Tibial artery (tissue), 4 donors: Measurements from ENCODE around the gene MYOM1.
A peak's percentile ranks its signal among the peaks of the same experiment; 100 is the strongest.

Source experiments
- DNase-seq, 2 donors: peaks; one replicate each; pipeline ENCODE4 v3.0.0-alpha.2; 2019
- H3K27ac ChIP-seq, 2 donors: fragments of 200-600 bp; sonication (generic) in 1 of 2; 1 replicate in 1 of 2; 2 replicates in 1 of 2; pipeline ENCODE4 v1.5.1; 2018 to 2019; ENCODE audit warnings: mild to moderate bottlenecking in 1 of 2
- H3K27me3 ChIP-seq, 2 donors: fragments of 200-600 bp; sonication (generic) in 1 of 2; one replicate each; pipeline versions ENCODE4 v1.5.1 to v1.6.0; 2016 to 2019
- H3K36me3 ChIP-seq, 3 donors: fragments of 200-600 bp; sonication (generic) in 2 of 3; one replicate each; pipeline ENCODE4 v1.5.1; 2016 to 2019; ENCODE audit warnings: mild to moderate bottlenecking in 2 of 3
- H3K4me1 ChIP-seq, 4 donors: fragments of 200-600 bp; sonication (generic) in 2 of 4; 1 replicate in 3 of 4; 2 replicates in 1 of 4; pipeline ENCODE4 v1.5.1; 2016 to 2019
- H3K4me3 ChIP-seq, 2 donors: fragments of 200-600 bp; sonication (generic) in 1 of 2; 1 replicate in 1 of 2; 2 replicates in 1 of 2; pipeline ENCODE4 v1.5.1; 2018 to 2019; ENCODE audit warnings: mild to moderate bottlenecking in 2 of 2
- H3K9me3 ChIP-seq, 3 donors: fragments of 200-600 bp; sonication (generic) in 1 of 3; one replicate each; pipeline ENCODE4 v1.5.1; 2016 to 2019
- intact Hi-C: fragments of 100-400 bp; cut with DNase I; formaldehyde crosslinking; loops from one replicate; pipeline ENCODE4 v1.15.0; 2023; ENCODE audit warnings: low total_unique reads
- TF ChIP-seq, protein P1 (sequence below), 2 experiments: fragments of 200-600 bp in 1 of 2; fragments of 450-650 bp in 1 of 2; IDR thresholded peaks; one replicate each; pipeline ENCODE4 v1.5.1; 2017 to 2019; ENCODE audit warnings: antibody characterized with exemption in 2 of 2, mild to moderate bottlenecking in 1 of 2, moderate library complexity in 1 of 2

Gene MYOM1

GRCh38 chr18:3092727-3093126, 127.0 kb downstream of the MYOM1 start:
- TF ChIP-seq, protein P1, sequence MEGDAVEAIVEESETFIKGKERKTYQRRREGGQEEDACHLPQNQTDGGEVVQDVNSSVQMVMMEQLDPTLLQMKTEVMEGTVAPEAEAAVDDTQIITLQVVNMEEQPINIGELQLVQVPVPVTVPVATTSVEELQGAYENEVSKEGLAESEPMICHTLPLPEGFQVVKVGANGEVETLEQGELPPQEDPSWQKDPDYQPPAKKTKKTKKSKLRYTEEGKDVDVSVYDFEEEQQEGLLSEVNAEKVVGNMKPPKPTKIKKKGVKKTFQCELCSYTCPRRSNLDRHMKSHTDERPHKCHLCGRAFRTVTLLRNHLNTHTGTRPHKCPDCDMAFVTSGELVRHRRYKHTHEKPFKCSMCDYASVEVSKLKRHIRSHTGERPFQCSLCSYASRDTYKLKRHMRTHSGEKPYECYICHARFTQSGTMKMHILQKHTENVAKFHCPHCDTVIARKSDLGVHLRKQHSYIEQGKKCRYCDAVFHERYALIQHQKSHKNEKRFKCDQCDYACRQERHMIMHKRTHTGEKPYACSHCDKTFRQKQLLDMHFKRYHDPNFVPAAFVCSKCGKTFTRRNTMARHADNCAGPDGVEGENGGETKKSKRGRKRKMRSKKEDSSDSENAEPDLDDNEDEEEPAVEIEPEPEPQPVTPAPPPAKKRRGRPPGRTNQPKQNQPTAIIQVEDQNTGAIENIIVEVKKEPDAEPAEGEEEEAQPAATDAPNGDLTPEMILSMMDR (IDR thresholded peaks at IDR 0.05) = no peak
- intact Hi-C loops = loop anchor here (10.0 kb wide), 1 partner anchor 152 kb away; the partner anchor contains the start of gene MYL12A
- Histone ChIP-seq H3K27ac (peak overlapping the region; percentile 47 to 67), H3K4me1 (peaks cover 0 to 48% (median 22%) of the 10 kb centered on the region in 4 donors), H3K9me3 (no peaks in the 10 kb centered on the region), H3K36me3 (peaks cover 12 to 23% (median 21%) of the 10 kb centered on the region in 3 donors), H3K4me3 (no peak overlapping the region), H3K27me3 (no peaks in the 10 kb centered on the region)
- no peak for DNase-seq

- Histone ChIP-seq H3K36me3 (peaks cover 17 to 39% (median 26%) of the 10 kb centered on the region in 3 donors), H3K4me1 (peaks cover 0 to 20% (median 11%) of the 10 kb centered on the region in 4 donors), H3K4me3 (no peak overlapping the region), H3K9me3 (no peaks in the 10 kb centered on the region), H3K27ac (no peak overlapping the region), H3K27me3 (no peaks in the 10 kb centered on the region)
- DNase-seq = no peak
- intact Hi-C loops = no loop called here
- TF ChIP-seq, protein P1 (IDR thresholded peaks at IDR 0.05) = no peak
Measured at GRCh38 chr18:3089579-3089978, 130.2 kb downstream of the MYOM1 start.

DNA sequence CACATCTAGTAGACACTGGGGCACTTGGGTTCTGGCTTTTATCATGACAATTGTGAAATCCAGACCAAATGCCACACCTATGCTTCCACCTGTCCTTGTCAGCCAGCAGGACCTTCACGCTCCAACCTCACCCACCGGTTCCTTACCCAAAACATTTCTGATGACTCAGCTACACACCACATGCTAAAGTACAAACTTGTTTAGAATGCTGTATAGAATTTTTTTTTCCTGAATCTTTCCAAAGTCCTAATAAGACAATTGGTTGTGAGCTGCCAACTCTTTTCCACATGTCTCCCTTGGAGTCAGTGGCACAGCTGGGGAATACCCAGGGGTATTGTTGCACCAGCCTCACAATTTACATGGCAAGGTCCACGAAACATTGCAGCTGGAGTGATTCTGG, 131.3 kb downstream of the MYOM1 start:
- no peak overlapping the region for H3K4me3 ChIP-seq
- peaks cover 0 to 9% (median 4%) of the 10 kb centered on the region in 4 donors for H3K4me1 ChIP-seq
- H3K36me3 ChIP-seq = peaks cover 23 to 44% (median 35%) of the 10 kb centered on the region in 3 donors
- no peak for DNase-seq
- no peaks in the 10 kb centered on the region for H3K9me3 ChIP-seq
- no peaks in the 10 kb centered on the region for H3K27me3 ChIP-seq
- TF ChIP-seq, protein P1 (IDR thresholded peaks at IDR 0.05) = no peak
- H3K27ac ChIP-seq = no peak overlapping the region
- intact Hi-C loops = no loop called here

GRCh38 chr18:3086871-3087270, 132.9 kb downstream of the MYOM1 start:
- intact Hi-C loops = no loop called here
- no peak for DNase-seq
- no peaks in the 10 kb centered on the region for H3K27me3 ChIP-seq
- H3K4me3 ChIP-seq = no peak overlapping the region
- H3K9me3 ChIP-seq = no peaks in the 10 kb centered on the region
- H3K36me3 ChIP-seq = peaks cover 36 to 59% (median 47%) of the 10 kb centered on the region in 3 donors
- H3K27ac ChIP-seq = no peak overlapping the region
- TF ChIP-seq, protein P1 (IDR thresholded peaks at IDR 0.05) = no peak
- no peaks in the 10 kb centered on the region for H3K4me1 ChIP-seq

- TF ChIP-seq, protein P1 (IDR thresholded peaks at IDR 0.05) = no peak
- H3K27ac ChIP-seq = no peak overlapping the region
- no peaks in the 10 kb centered on the region for H3K4me1 ChIP-seq
- intact Hi-C loops = no loop called here
- H3K4me3 ChIP-seq = no peak overlapping the region
- DNase-seq = no peak
- no peaks in the 10 kb centered on the region for H3K27me3 ChIP-seq
- peaks cover 38 to 57% (median 50%) of the 10 kb centered on the region in 3 donors for H3K36me3 ChIP-seq
- no peaks in the 10 kb centered on the region for H3K9me3 ChIP-seq
Measured at GRCh38 chr18:3085612-3086011, 134.2 kb downstream of the MYOM1 start.

DNA sequence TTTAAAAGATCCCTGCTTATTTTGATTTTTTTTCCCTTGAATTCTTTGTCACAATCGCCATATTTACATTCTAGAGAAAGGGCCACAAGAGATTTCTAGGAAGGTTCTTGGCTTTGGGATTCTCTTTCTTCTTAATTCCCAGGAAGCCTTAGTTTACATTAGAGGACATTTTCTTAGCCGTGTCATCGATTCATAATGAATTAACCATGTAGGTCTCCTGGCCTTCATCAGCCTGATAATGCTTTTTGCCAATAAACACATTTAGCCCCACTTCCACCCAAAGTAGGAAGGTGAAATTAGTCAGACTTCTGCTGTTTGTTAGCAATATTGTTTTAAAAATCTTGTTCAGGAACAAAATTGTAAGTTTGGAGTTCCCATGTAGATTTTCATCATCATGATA, 135.6 kb downstream of the MYOM1 start:
- Histone ChIP-seq H3K4me1 (no peaks in the 10 kb centered on the region), H3K27me3 (no peaks in the 10 kb centered on the region), H3K4me3 (no peak overlapping the region), H3K36me3 (peaks cover 39 to 44% (median 40%) of the 10 kb centered on the region in 3 donors), H3K9me3 (no peaks in the 10 kb centered on the region), H3K27ac (no peak overlapping the region)
- TF ChIP-seq, protein P1 (IDR thresholded peaks at IDR 0.05) = no peak
- DNase-seq = no peak
- intact Hi-C loops = no loop called here
